ENCODE data around the gene PTPRN2. TPM values are rescaled to one million over a fixed set of nuclear protein-coding genes. Genes with fewer than 3 reads are reported as not detected.
"Not testable (repeated sequence)": the region's sequence is repeated elsewhere in the genome, so short reads cannot be mapped to it uniquely, and the experiment has no call there.

PTPRN2 gene
- total RNA-seq, 1 donor from 2014 or later, result 0.33 TPM

DNA sequence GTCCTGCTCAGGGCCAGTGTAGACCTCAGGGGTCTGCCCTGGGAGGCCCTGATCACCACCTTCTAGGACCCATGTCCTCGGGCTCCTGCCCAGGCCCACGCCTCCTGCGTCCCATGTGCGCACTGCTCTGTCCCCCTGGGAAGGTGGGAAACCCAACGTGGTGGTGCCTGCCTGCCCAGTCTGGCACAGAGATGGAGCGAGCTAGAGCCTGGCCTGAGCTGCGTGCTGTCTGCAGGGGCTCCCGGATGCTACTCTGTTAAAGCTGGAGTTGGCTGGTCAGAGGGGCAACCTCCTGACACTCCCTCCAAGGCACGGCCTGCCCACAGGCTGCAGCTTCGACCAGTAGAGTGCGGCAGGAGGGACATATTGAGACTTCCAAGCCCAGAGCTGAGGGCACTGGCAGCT is 1079.1 kb downstream of the PTPRN2 start:
- DNase-seq (ENCODE audit: low spot score) (peak; percentile 31), ATAC-seq (no peak)

DNA sequence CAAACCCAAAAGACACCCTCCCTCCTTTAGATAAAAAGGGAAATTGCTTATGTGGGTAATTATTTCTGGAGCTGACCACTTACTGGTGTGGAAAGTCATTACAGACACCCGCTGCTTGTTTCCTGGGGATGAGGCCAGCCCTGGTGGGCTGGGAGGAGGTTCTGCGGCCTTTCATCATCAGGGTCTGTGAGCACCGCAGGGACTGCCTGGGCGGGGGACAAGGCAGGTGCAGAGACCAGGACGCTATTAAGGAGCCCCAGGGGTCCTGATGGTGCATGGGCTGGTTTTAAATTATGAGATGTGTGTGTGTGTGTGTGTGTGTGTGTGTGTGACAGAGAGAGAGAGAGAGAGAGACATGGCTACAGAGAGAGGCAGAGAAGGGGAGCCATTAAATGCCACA is 1079.6 kb downstream of the PTPRN2 start:
- DNase-seq (ENCODE audit: low spot score), result peak; percentile 30

GRCh38 chr7:157506268-157506667 is 1081.4 kb downstream of the PTPRN2 start:
- peak; percentile 35 for ATAC-seq

More for the DNA sequence above, 1079.6 kb downstream of the PTPRN2 start:
- ATAC-seq, result no peak

DNA sequence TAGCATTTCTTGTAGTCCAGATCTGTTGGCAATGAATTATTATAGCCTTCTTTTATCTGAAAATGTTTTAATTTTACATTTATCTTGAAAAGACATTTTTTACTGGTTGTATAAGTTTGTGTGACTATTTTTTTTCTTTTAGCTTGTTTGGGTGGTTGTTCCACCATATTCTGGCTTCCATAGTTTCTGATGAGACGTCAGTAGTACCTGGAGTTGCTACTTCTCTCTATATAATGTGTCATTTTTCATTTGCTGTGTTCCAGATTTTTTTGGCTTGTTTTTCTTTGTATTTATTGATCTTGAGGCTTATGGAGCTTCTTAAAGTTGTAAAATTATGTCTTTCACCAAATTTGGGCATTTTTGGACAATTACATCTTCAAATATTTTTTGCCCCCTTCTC is 1082.0 kb downstream of the PTPRN2 start:
- ATAC-seq (no peak), DNase-seq (ENCODE audit: low spot score) (no peak)

More at GRCh38 chr7:157506268-157506667, 1081.4 kb downstream of the PTPRN2 start:
- peak; percentile 46 for DNase-seq (ENCODE audit: low spot score)

- DNase-seq (ENCODE audit: low spot score) (no peak), ATAC-seq (no peak)
Observed at GRCh38 chr7:157503229-157503628, 1084.4 kb downstream of the PTPRN2 start.

DNA sequence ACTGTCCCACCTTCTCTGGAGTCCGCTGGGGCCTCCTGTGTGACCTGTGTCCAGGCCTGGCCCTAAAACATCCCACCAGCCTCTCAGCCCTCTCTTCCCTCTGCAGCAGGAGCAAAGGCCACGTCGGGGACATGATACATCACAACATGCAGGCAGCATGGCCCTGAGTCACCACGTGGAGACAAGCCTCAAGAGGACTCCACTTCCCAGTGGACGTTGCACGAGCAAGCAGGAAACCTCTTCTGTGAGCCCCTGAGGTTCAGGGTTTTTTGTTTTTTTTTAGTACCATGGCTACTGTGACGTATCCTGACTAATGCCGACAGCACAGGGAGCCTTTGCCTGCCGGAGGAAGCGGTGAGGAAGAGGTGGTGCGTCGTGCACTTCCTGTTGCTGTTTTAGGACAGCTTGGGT is 1084.9 kb downstream of the PTPRN2 start:
- DNase-seq (ENCODE audit: low spot score) (peak; percentile 43), ATAC-seq (peak; percentile 56)

GRCh38 chr7:157501581-157501980 is 1086.0 kb downstream of the PTPRN2 start:
- peak; percentile 32 for DNase-seq (ENCODE audit: low spot score)
- ATAC-seq, result no peak

GRCh38 chr7:157500989-157501540 is 1086.6 kb downstream of the PTPRN2 start:
- DNase-seq (ENCODE audit: low spot score), result peak; percentile 28
- not testable (repeated sequence) for ATAC-seq

- DNase-seq (ENCODE audit: low spot score), result peak; percentile 41
- no peak for ATAC-seq
Observed at GRCh38 chr7:157500171-157500960, 1087.3 kb downstream of the PTPRN2 start.

DNA sequence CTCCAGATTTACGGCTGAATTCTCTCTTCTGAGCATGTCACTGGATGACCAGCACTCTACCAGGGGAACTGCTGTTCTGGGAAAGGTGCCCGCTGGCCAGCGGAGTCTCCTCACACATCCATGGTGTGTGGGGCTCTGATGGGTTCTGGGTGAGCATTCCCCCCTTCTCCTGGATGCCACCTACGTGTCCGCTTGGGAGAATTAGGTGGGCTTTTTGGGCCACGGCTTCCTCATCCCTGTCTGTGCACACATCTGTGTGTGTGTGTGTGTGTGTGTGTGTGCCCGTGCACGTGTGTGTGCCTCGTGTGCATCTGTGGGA is 1087.8 kb downstream of the PTPRN2 start:
- ATAC-seq, result no peak

GRCh38 chr7:157499121-157499834 is 1088.3 kb downstream of the PTPRN2 start:
- DNase-seq (ENCODE audit: low spot score), result peak; percentile 37
- no peak for ATAC-seq

More for the DNA sequence above, 1087.8 kb downstream of the PTPRN2 start:
- DNase-seq (ENCODE audit: low spot score), result peak; percentile 27

DNA sequence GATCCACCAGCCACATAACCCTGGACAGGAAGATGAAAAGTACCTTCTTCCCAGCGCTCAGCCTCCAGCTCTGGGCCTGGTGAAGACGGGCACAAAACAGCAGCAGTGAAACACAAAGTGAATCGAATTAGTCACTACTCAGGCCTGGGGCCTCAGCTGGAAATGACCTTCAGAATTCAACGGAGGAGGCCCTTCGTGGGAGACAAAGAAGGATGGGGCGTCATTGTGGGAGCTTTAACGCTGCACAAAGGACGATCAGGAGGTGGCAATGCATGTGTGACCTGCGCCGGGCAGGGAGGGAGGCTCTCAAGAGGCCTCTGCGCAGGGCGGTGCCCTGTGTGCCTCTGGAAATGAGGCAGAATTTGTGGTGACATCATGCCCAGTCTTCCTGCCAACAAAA is 1089.0 kb downstream of the PTPRN2 start:
- ATAC-seq, result no peak
- peak; percentile 24 for DNase-seq (ENCODE audit: low spot score)

DNA sequence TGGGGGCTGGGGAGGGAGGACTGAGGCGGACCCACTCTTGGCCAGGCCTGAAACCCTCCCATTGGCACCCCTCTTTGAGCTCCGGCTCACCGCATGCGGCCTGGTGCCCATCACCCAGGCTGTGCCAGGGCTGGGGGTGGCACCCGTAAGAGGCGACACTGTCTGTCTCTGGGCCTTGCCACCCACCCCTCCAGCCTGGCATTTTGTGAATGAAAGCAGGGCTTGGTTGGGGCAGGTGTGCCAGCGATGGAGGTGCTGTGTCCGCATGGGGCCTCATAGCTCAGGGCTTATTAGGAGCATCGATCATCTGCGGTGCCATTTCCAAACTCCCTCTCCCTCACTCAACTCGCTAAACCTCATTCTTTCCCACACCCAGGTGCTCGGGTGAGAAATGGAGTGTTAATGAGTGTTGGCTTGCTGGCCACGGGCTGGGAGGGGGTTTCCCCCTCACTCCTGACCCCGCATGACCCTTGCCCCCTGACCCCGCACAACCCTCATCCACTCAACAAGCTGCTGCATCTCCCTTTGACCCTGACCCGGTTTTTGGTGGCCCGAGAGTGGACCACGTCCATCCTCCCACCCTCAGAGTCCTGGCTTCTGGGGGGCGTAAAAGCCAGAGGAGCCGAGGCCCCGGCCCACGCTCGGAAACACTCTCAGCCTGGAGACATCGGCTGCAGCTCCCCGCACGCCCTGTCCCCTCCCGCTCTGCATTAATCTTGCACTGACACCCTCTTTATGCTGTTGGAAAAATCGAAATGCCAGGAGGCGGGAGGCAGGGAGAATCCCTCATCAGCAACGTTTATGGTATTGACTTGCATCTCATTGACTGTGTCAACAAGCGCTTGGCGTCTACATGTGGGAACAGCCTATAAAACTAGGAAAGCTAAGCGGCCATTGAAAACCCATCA is 1089.6 kb downstream of the PTPRN2 start:
- ATAC-seq (no peak), DNase-seq (ENCODE audit: low spot score) (peak; percentile 40)

DNA sequence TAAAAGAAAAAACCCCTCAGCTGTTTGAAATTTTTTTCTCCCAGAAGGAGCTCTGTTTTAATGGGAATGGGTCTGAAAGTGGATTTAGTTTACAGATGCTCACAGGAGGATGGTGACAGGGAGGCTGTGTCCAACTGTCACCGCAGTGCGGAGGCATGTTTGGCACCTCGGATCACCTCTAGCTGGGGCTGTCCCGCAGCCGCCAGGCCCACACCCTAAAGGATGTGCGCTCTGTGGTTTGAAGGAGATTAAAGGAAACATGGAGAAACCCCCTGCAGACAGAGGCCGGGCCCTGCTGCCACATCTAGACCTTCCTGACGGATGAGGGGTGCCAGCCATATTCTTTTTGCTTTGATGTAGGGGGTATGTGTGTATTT is 1090.3 kb downstream of the PTPRN2 start:
- ATAC-seq (no peak), DNase-seq (ENCODE audit: low spot score) (peak; percentile 33)

GRCh38 chr7:157496416-157497275 is 1091.0 kb downstream of the PTPRN2 start:
- DNase-seq (ENCODE audit: low spot score), result peak; percentile 32
- no peak for ATAC-seq

- ATAC-seq, result no peak
- peak; percentile 19 for DNase-seq (ENCODE audit: low spot score)
Observed at GRCh38 chr7:157495594-157495993, 1092.0 kb downstream of the PTPRN2 start.

GRCh38 chr7:157495177-157495553 is 1092.5 kb downstream of the PTPRN2 start:
- ATAC-seq, result no peak
- no peak for DNase-seq (ENCODE audit: low spot score)

DNA sequence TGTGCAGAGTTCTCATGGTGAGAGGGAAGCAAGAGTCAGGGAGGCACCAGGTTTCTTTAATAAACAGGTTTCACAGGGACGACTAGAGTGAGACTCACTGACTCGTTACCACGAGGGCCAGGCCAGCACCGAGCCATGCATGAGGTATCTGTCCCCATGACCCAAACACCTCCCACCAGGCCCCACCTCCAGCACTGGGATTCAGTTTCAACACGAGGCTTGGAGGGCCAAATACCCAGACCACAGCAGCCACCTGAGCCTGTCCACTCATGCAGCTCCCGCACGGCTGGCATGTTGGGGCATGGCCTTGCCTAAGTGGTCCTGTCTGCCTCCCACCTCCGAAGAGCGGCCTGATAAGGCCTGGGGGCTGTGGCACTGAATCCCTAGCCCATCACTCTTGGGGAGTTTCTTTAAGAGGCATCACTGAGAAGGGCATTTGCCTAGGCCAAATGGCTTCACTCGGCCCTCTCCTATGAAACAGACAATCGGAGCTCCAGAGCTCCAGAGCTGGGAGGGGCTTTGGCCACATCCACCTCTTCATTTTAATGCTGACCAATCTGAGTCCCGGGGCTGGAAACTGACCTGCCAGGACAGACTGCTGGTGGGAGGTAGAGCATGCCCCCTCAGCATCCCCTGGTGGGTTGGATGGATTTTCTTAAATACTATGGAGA is 1093.0 kb downstream of the PTPRN2 start:
- DNase-seq (ENCODE audit: low spot score) (peak; percentile 36), ATAC-seq (no peak)

DNA sequence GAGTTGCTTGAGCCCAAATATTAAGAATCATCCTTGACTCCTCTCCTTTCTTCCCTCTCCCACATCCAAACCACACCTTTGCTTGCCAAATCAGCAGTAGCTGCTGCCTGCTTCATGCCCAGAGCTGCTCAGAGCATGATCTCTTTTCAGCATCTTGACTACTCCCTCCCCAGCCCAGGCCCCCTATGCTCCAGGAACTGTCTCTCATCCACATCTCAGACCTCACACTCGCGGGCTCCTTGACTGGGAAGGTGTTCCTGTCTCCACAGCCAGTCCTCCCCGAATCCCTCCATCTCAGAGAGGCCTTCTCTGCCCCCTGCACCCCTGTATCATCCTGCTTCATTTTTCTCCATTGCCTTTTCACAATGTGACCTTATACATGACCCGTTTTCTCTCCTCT is 1093.8 kb downstream of the PTPRN2 start:
- ATAC-seq (no peak), DNase-seq (ENCODE audit: low spot score) (peak; percentile 28)
